Measurements from ENCODE around the gene GABPB2.

GABPB2 gene

GRCh38 chr1:151158326-151158725 is 87.8 kb downstream of the GABPB2 start:
- no peak for DNase-seq

DNA sequence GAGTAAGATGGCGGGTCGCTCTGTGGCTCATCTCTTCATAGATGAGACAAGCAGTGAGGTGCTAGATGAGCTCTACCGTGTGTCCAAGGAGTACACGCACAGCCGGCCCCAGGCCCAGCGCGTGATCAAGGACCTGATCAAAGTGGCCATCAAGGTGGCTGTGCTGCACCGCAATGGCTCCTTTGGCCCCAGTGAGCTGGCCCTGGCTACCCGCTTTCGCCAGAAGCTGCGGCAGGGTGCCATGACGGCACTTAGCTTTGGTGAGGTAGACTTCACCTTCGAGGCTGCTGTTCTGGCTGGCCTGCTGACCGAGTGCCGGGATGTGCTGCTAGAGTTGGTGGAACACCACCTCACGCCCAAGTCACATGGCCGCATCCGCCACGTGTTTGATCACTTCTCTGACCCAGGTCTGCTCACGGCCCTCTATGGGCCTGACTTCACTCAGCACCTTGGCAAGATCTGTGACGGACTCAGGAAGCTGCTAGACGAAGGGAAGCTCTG is 88.2 kb downstream of the GABPB2 start:
- peak in 1 of 58 donors; percentile 9 for DNase-seq

- no peak for DNase-seq
These were observed 88.8 kb downstream of the GABPB2 start for GRCh38 chr1:151159373-151159772.

- DNase-seq: peak in 7 of 58 donors; percentile 40 to 75 (median 43)
These were observed 94.2 kb downstream of the GABPB2 start for GRCh38 chr1:151164732-151165280.

DNA sequence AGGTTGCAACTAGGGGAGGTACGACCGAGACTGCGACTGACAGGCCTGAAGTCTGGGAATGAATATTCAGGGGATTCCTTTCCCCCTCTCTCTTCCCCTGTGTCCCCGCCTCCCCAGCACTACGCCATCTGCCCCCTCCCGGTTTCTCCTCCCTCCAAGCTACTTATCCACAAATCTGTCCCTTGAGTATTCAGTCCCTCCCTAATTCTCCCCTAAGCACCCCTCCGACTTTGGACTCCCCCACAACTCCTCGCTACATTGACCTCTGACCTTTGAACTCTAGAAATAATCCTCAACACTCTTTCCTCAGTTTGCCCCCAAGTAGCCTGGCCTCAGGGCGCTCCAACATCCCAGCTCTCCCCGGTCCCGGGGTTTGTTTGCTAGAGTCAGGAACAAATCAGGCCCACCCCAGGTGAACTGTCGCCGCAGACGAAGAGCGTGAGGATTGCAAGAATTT is 94.7 kb downstream of the GABPB2 start:
- peak in 43 of 58 donors; percentile 30 to 81 (median 61) for DNase-seq

GRCh38 chr1:151165738-151166504 is 95.4 kb downstream of the GABPB2 start, which contains the start of the genes LYSMD1 and SCNM1:
TSS of gene LYSMD1 (minus strand) at chr1:151165902. CDS start at chr1:151165258, 644 bp downstream.
TSS of gene SCNM1 (plus strand) at chr1:151166144. CDS start at chr1:151166153, 9 bp downstream.
- DNase-seq: peak; percentile 88 to 99 (median 96)

- peak in 1 of 58 donors; percentile 15 for DNase-seq
These were observed 96.0 kb downstream of the GABPB2 start for GRCh38 chr1:151166505-151166956.

GRCh38 chr1:151167116-151167515 is 96.6 kb downstream of the GABPB2 start:
- DNase-seq: no peak

GRCh38 chr1:151171190-151171589 is 100.6 kb downstream of the GABPB2 start:
- DNase-seq: no peak
